Aorta (tissue), 5 donors: ENCODE results near the gene FNTB. TPM values are rescaled to one million over a fixed set of nuclear protein-coding genes. Genes with fewer than 3 reads are reported as not detected.

Experiments
- ATAC-seq: fragments of 200-7000 bp; cut with Tn5 transposase; one replicate; pipeline ENCODE4 v1.9.1; 2022; ENCODE audit warnings: moderate library complexity; ENCODE audit not compliant: low FRiP score
- DNase-seq, 2 donors: peaks; one replicate each; pipeline ENCODE4 v3.0.0-alpha.2; 2020
- H3K27ac ChIP-seq, 2 donors: one replicate each; pipeline ENCODE4 v1.5.1; 2013; ENCODE audit warnings: low read length in 2 of 2, mild to moderate bottlenecking in 2 of 2, moderate library complexity in 2 of 2, control low read depth in 1 of 2, inconsistent platforms in 1 of 2, low read depth in 1 of 2
- H3K27me3 ChIP-seq, 2 donors: one replicate each; pipeline ENCODE4 v1.6.1; 2013; ENCODE audit warnings: control low read depth in 1 of 2, low read length in 1 of 2, mild to moderate bottlenecking in 1 of 2, moderate library complexity in 1 of 2; ENCODE audit not compliant: insufficient read depth in 2 of 2, control insufficient read depth in 1 of 2
- H3K36me3 ChIP-seq, 2 donors: one replicate each; pipeline ENCODE4 v1.6.1; 2013; ENCODE audit warnings: control low read depth in 1 of 2, low read length in 1 of 2, mild to moderate bottlenecking in 1 of 2; ENCODE audit not compliant: insufficient read depth in 2 of 2, control insufficient read depth in 1 of 2
- H3K4me1 ChIP-seq, 2 donors: one replicate each; pipeline ENCODE4 v1.6.1; 2013; ENCODE audit warnings: low read length in 2 of 2, control low read depth in 1 of 2, mild to moderate bottlenecking in 1 of 2, moderate library complexity in 1 of 2; ENCODE audit not compliant: insufficient read depth in 2 of 2, control insufficient read depth in 1 of 2
- H3K4me3 ChIP-seq, 2 donors: one replicate each; pipeline ENCODE4 v1.5.1; 2013; ENCODE audit warnings: low read length in 2 of 2, control low read depth in 1 of 2, mild to moderate bottlenecking in 1 of 2
- H3K9me3 ChIP-seq: one replicate; pipeline ENCODE4 v1.6.1; 2013; ENCODE audit warnings: mild to moderate bottlenecking, low read length; ENCODE audit not compliant: control insufficient read depth
- WGBS, 2 donors: extraction: QIAGEN DNeasy Blood & Tissue Kit; methylation state at CpG; one replicate each; pipeline ENCODE4 v1.1.7; 2013; 5-methylcytosine and 5-hydroxymethylcytosine counted together
- intact Hi-C, 2 donors: fragments of 100-400 bp; cut with DNase I; formaldehyde crosslinking; loops; one replicate each; pipeline versions ENCODE4 v1.14.2 to v1.15.0; 2022
- polyA plus RNA-seq, 2 donors: library from polyadenylated mRNA; stranded (reverse); fragments of 200-250 nt; gene quantifications; one replicate each; pipeline ENCODE4 v1.2.3, GENCODE V29; 2013
- total RNA-seq, 2 donors: library from RNA; stranded (reverse); fragmentation: NEBNext Ultra II Directional; extraction: Animal tissue kit (Norgen Biotek cat#: 25700); gene quantifications; one replicate each; pipeline ENCODE4 v1.2.1, GENCODE V29; 2021
- donor health status: healthy with polysubstance abuse.
- donor health status: Bipolar disorder and iron deficiency.
- donor health status: DM: no; HTN: no; CAD: no.
- donor health status: DM: no; HTN: no; CAD: no.
- donor health status: DM: yes; HTN: yes; CAD: no.

The FNTB gene
- total and polyA plus RNA-seq, 4 donors: 4.4 to 22.5 (median 10.7) TPM

GRCh38 chr14:65100922-65101541 lies 114.3 kb downstream of the FNTB start:
- no peak for ATAC-seq
- intact Hi-C loops: loop anchor here in 1 of 2 donors (5.0 kb wide), 2 partner anchors 56 to 311 kb away; partner anchors contain the start of gene FUT8
- DNase-seq: no peak
- peak overlapping the region; percentile 77 to 88 for H3K4me3 ChIP-seq
- H3K9me3 ChIP-seq: no peaks in the 10 kb centered on the region
- WGBS, 2 donors: 33 to 36% methylated on average over 6 of the region's 6 CpGs
- H3K27ac ChIP-seq: no peak overlapping the region
- H3K36me3 ChIP-seq: no peaks in the 10 kb centered on the region
- peaks cover 0 to 5% of the 10 kb centered on the region in 2 donors for H3K4me1 ChIP-seq
- no peaks in the 10 kb centered on the region for H3K27me3 ChIP-seq

- H3K4me3 ChIP-seq: peak overlapping the region; percentile 77 to 88
- 0 to 1% methylated on average over 55 to 66 of the region's 66 CpGs for WGBS, 2 donors
- H3K27me3 ChIP-seq: no peaks in the 10 kb centered on the region
- ATAC-seq: peak; percentile 2
- H3K9me3 ChIP-seq: no peaks in the 10 kb centered on the region
- DNase-seq: peak; percentile 71 to 82
- H3K36me3 ChIP-seq: no peaks in the 10 kb centered on the region
- H3K4me1 ChIP-seq: peaks cover 0 to 5% of the 10 kb centered on the region in 2 donors
- H3K27ac ChIP-seq: no peak overlapping the region
- intact Hi-C loops: loop anchor here (2.0 to 5.0 kb wide), 3 partner anchors 55 to 310 kb away; partner anchors contain the start of gene FUT8 (in 1 of the 2)
Observed at GRCh38 chr14:65101631-65102440, 115.1 kb downstream of the FNTB start.

GRCh38 chr14:65102441-65103149 lies 115.9 kb downstream of the FNTB start, which contains the start of gene MAX:
Gene MAX, minus strand, starts transcription at chr14:65102517. Its CDS starts 178 bp downstream, at chr14:65102339.
- H3K4me3 ChIP-seq: peak within 1 kb of the TSS; percentile 77 to 88
- no peaks in the 10 kb centered on the region for H3K36me3 ChIP-seq
- no peaks in the 10 kb centered on the region for H3K9me3 ChIP-seq
- no peaks in the 10 kb centered on the region for H3K27me3 ChIP-seq
- DNase-seq (peak; percentile 99), ATAC-seq (peak; percentile 98)
- 0% methylated on average over 45 to 60 of the region's 61 CpGs for WGBS, 2 donors
- intact Hi-C loops: loop anchor here (2.0 to 5.0 kb wide), 3 partner anchors 54 to 310 kb away; partner anchors contain the start of gene FUT8 (in 1 of the 2)
- no peaks in the 10 kb centered on the region for H3K4me1 ChIP-seq
- no peak within 1 kb of the TSS for H3K27ac ChIP-seq

- no peak for DNase-seq
- 9 to 10% methylated on average over 22 of the region's 22 CpGs for WGBS, 2 donors
- ATAC-seq: no peak
- H3K27me3 ChIP-seq: no peaks in the 10 kb centered on the region
- intact Hi-C loops: loop anchor here (2.0 to 5.0 kb wide), 3 partner anchors 54 to 309 kb away; partner anchors contain the start of gene FUT8 (in 1 of the 2)
- H3K36me3 ChIP-seq: no peaks in the 10 kb centered on the region
- no peaks in the 10 kb centered on the region for H3K4me1 ChIP-seq
- no peak overlapping the region for H3K27ac ChIP-seq
- no peaks in the 10 kb centered on the region for H3K9me3 ChIP-seq
- peak overlapping the region; percentile 51 to 67 for H3K4me3 ChIP-seq
Observed at GRCh38 chr14:65103150-65103760, 116.6 kb downstream of the FNTB start.

GRCh38 chr14:65104791-65105190 lies 118.1 kb downstream of the FNTB start:
- ATAC-seq (no peak), DNase-seq (no peak)
- H3K27me3 ChIP-seq: no peaks in the 10 kb centered on the region
- no peak overlapping the region for H3K4me3 ChIP-seq
- intact Hi-C loops: loop anchor here in 1 of 2 donors (5.0 kb wide), 2 partner anchors 53 to 308 kb away; partner anchors contain the start of gene FUT8
- no peak overlapping the region for H3K27ac ChIP-seq
- peaks cover 0 to 1% of the 10 kb centered on the region in 2 donors for H3K4me1 ChIP-seq
- no peaks in the 10 kb centered on the region for H3K36me3 ChIP-seq
- 88 to 92% methylated on average over 3 of the region's 3 CpGs for WGBS, 2 donors
- H3K9me3 ChIP-seq: no peaks in the 10 kb centered on the region

- Histone ChIP-seq H3K27me3 (no peaks in the 10 kb centered on the region), H3K4me1 (peaks cover 0 to 1% of the 10 kb centered on the region in 2 donors), H3K27ac (no peak overlapping the region), H3K4me3 (no peak overlapping the region), H3K36me3 (no peaks in the 10 kb centered on the region), H3K9me3 (no peaks in the 10 kb centered on the region)
- ATAC-seq: no peak
- 90 to 94% methylated on average over 4 of the region's 4 CpGs for WGBS, 2 donors
- no peak for DNase-seq
- intact Hi-C loops: no loop called here
Observed at GRCh38 chr14:65106316-65106715, 119.6 kb downstream of the FNTB start.

- WGBS, 2 donors: 40 to 42% methylated on average over 1 of the region's 1 CpG
- intact Hi-C loops: no loop called here
- Histone ChIP-seq H3K27ac (no peak overlapping the region), H3K27me3 (no peaks in the 10 kb centered on the region), H3K36me3 (no peaks in the 10 kb centered on the region), H3K4me1 (peaks cover 0 to 1% of the 10 kb centered on the region in 2 donors), H3K9me3 (no peaks in the 10 kb centered on the region), H3K4me3 (no peak overlapping the region)
- ATAC-seq: no peak
- DNase-seq: no peak
Observed at GRCh38 chr14:65106736-65107135, 120.0 kb downstream of the FNTB start.

- DNase-seq: no peak
- Histone ChIP-seq H3K27ac (no peak overlapping the region), H3K4me3 (no peak overlapping the region), H3K4me1 (peaks cover 0 to 1% of the 10 kb centered on the region in 2 donors), H3K36me3 (no peaks in the 10 kb centered on the region), H3K9me3 (no peaks in the 10 kb centered on the region), H3K27me3 (no peaks in the 10 kb centered on the region)
- WGBS, 2 donors: 95 to 96% methylated on average over 1 of the region's 1 CpG
- ATAC-seq: no peak
- intact Hi-C loops: no loop called here
Observed at GRCh38 chr14:65107200-65107599, 120.5 kb downstream of the FNTB start.
